Kidney (tissue), 14 donors: Measurements from ENCODE around the gene IKZF1. TPM values are rescaled to one million over a fixed set of nuclear protein-coding genes. Genes with fewer than 3 reads are reported as not detected.

Experiments used
- DNase-seq, 5 donors: peaks; one replicate each; pipeline ENCODE4 v3.0.0-alpha.2; 2013 to 2020
- FAIRE-seq: peaks from 2 replicates; lab custom pipeline; 2012; peaks lifted over from hg19 to GRCh38; lab: Jason Lieb, UNC
- H3K27ac ChIP-seq, 2 donors: one replicate each; pipeline ENCODE4 v1.7.0; 2013; ENCODE audit warnings: low read depth in 2 of 2, low read length in 2 of 2, inconsistent platforms in 1 of 2
- H3K27me3 ChIP-seq: one replicate; pipeline ENCODE4 v1.7.1; 2013; ENCODE audit warnings: low read length, inconsistent platforms; ENCODE audit not compliant: control insufficient read depth, insufficient read depth
- H3K36me3 ChIP-seq, 3 donors: one replicate each; pipeline versions ENCODE4 v1.7.0 to v1.7.1; 2013; ENCODE audit warnings: low read length in 3 of 3, control low read depth in 1 of 3, inconsistent platforms in 1 of 3; ENCODE audit not compliant: insufficient read depth in 3 of 3, control insufficient read depth in 2 of 3
- H3K4me1 ChIP-seq, 3 donors: one replicate each; pipeline versions ENCODE4 v1.7.0 to v1.7.1; 2013; ENCODE audit warnings: low read length in 3 of 3, inconsistent platforms in 1 of 3, low read depth in 1 of 3; ENCODE audit not compliant: control insufficient read depth in 2 of 3, insufficient read depth in 2 of 3
- H3K4me3 ChIP-seq, 3 donors: one replicate each; pipeline versions ENCODE4 v1.7.0 to v1.8.1; 2013; ENCODE audit warnings: low read length in 3 of 3, control low read depth in 1 of 3, inconsistent platforms in 1 of 3
- H3K9ac ChIP-seq, 3 donors: one replicate each; pipeline versions ENCODE4 v1.7.0 to v1.7.1; 2013; ENCODE audit warnings: low read length in 3 of 3, control low read depth in 1 of 3, inconsistent platforms in 1 of 3
- H3K9me3 ChIP-seq, 3 donors: one replicate each; pipeline versions ENCODE4 v1.7.0 to v1.7.1; 2013; ENCODE audit warnings: low read length in 3 of 3, control low read depth in 1 of 3, inconsistent platforms in 1 of 3; ENCODE audit not compliant: control insufficient read depth in 2 of 3, insufficient read depth in 1 of 3
- intact Hi-C: fragments of 100-400 bp; cut with DNase I; formaldehyde crosslinking; loops from one replicate; pipeline ENCODE4 v1.11.1; 2022
- polyA plus RNA-seq: library from polyadenylated mRNA; stranded (reverse); fragments of 350-450 nt; fragmentation: Illumina TruSeq; extraction: RNeasy Lipid Tissue Mini Kit (QIAGEN cat#74804); gene quantifications from one replicate; pipeline ENCODE4 v1.2.3, GENCODE V29; 2014; ENCODE audit warnings: low read depth, low replicate concordance; ENCODE audit not compliant: insufficient read depth
- total RNA-seq: library from RNA; stranded (reverse); fragmentation: NEBNext Ultra II Directional; extraction: Animal tissue kit (Norgen Biotek cat#: 25700); gene quantifications from one replicate; pipeline ENCODE4 v1.2.1, GENCODE V29; 2021
- TF ChIP-seq, protein P1 (sequence below): IDR thresholded peaks from 3 replicates; pipeline ENCODE4 v1.5.1; 2012; ENCODE audit warnings: mild to moderate bottlenecking, moderate library complexity, borderline replicate concordance; ENCODE audit not compliant: insufficient read depth; ENCODE audit errors: extremely low read depth
- donor health status: control.
- donor health status: control.
- donor health status: control.
- donor health status: control.
- donor health status: control.
- donor health status: DM: yes; HTN: yes; CAD: no.
- donor health status: Normal renal cell carcinoma (clear cell type).

Gene IKZF1
- total and polyA plus RNA-seq, 2 donors from 2014 or later, result 0.52 to 36.8 TPM

DNA sequence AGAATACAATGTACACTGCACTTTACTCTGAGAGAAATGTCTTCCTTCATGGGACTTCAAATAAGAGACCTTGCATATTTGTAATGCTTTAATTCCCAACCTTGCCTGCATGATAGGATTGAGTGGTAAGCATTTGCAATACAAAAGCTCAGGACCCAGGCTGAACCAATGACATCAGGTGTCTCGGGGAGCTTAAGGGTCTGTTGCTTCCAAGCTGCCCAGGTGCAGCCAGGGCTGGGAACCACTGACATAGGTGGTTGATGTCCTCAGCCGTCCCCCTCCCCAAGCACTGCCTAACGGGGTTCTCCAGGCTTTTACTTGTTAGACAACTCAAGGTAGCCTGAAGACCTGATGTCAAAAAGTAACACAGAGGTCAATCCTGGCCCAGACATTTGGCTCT is 116.5 kb downstream of the IKZF1 start:
- Histone ChIP-seq H3K4me1 (no peaks in the 10 kb centered on the region), H3K27ac (no peak overlapping the region), H3K9me3 (no peaks in the 10 kb centered on the region), H3K9ac (no peak overlapping the region), H3K27me3 (no peaks in the 10 kb centered on the region), H3K36me3 (no peaks in the 10 kb centered on the region), H3K4me3 (no peak overlapping the region)
- FAIRE-seq, result no peak
- TF ChIP-seq, protein P1, sequence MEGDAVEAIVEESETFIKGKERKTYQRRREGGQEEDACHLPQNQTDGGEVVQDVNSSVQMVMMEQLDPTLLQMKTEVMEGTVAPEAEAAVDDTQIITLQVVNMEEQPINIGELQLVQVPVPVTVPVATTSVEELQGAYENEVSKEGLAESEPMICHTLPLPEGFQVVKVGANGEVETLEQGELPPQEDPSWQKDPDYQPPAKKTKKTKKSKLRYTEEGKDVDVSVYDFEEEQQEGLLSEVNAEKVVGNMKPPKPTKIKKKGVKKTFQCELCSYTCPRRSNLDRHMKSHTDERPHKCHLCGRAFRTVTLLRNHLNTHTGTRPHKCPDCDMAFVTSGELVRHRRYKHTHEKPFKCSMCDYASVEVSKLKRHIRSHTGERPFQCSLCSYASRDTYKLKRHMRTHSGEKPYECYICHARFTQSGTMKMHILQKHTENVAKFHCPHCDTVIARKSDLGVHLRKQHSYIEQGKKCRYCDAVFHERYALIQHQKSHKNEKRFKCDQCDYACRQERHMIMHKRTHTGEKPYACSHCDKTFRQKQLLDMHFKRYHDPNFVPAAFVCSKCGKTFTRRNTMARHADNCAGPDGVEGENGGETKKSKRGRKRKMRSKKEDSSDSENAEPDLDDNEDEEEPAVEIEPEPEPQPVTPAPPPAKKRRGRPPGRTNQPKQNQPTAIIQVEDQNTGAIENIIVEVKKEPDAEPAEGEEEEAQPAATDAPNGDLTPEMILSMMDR, result no peak
- DNase-seq, result no peak
- intact Hi-C loops, result no loop called here

DNA sequence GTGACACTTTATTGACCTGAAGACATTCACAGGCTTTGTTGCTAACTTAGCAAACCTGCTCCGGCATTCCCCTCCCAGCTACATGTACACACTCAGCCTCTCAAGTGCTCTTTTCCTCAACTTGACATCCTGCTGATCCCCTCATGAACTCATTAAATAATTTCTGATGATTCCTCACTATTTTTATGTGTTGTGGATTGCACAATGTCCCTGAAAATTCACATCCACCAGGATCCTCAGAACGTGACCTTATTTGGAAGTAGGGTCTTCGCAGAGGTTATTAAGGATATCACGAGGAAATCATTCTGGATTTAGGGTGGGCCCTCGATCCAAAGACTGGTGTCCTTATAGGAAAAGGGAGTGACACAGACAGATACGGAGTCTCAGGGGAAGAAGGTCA is 118.3 kb downstream of the IKZF1 start:
- FAIRE-seq, result no peak
- no peak overlapping the region for H3K9ac ChIP-seq
- H3K27ac ChIP-seq, result no peak overlapping the region
- no peak for DNase-seq
- no peaks in the 10 kb centered on the region for H3K27me3 ChIP-seq
- no peaks in the 10 kb centered on the region for H3K4me1 ChIP-seq
- no peaks in the 10 kb centered on the region for H3K9me3 ChIP-seq
- H3K4me3 ChIP-seq, result no peak overlapping the region
- TF ChIP-seq, protein P1, result no peak
- H3K36me3 ChIP-seq, result no peaks in the 10 kb centered on the region
- intact Hi-C loops, result no loop called here

DNA sequence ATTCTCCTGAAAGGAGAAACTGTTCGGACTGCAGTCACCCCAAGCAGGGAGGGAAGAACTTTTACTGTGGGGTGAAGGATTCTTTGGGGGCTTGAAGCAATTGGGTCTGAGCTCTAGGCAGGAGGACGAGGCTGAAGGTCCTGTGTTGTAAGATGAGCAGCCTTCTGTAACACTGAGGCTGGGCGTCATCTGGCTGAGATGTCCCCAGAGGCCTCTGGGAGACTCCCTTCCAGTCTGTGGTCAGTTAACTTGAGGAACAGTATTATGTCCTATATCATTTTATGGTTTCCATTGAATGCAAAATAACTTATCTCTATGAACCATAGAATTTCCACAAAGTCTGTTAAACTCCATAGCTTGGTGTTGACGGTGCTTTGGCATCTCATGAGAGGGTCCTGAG is 119.3 kb downstream of the IKZF1 start:
- Histone ChIP-seq H3K27me3 (no peaks in the 10 kb centered on the region), H3K9ac (no peak overlapping the region), H3K4me3 (no peak overlapping the region), H3K36me3 (no peaks in the 10 kb centered on the region), H3K9me3 (no peaks in the 10 kb centered on the region), H3K27ac (no peak overlapping the region), H3K4me1 (no peaks in the 10 kb centered on the region)
- intact Hi-C loops, result no loop called here
- FAIRE-seq, result no peak
- no peak for DNase-seq
- TF ChIP-seq, protein P1, result no peak

DNA sequence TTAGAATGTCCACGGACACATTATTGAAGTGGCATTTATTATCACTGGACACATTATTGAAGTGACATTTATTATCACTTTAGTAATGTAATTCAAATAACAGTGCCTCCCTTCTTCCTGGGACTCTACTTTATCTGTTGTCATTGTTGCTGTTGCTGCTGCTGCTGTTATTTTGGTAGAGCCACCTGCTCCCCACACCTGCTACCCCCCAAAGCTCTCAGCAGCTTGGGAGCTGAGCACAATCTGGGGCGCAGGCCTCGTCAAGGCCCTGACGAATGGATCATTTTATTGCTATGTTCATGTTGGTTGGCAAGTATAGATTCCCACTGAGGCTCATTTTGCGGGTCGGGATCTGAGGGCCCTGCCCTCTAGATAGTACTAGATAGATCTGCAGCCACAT is 120.8 kb downstream of the IKZF1 start:
- DNase-seq (no peak), FAIRE-seq (no peak)
- TF ChIP-seq, protein P1, result no peak
- Histone ChIP-seq H3K9ac (no peak overlapping the region), H3K36me3 (no peaks in the 10 kb centered on the region), H3K27me3 (no peaks in the 10 kb centered on the region), H3K4me1 (no peaks in the 10 kb centered on the region), H3K27ac (no peak overlapping the region), H3K9me3 (no peaks in the 10 kb centered on the region), H3K4me3 (no peak overlapping the region)
- intact Hi-C loops, result no loop called here
